OCI-LY3 (cell line): ENCODE data around the gene TUB.

Experiments used
- H2AFZ ChIP-seq: fragments of 200-600, 300-600 bp; shearing (Covaris generic); 2 replicates; pipeline ENCODE4 v1.6.0; 2014; ENCODE audit warnings: antibody characterized with exemption, low read depth, low read length
- H3K27ac ChIP-seq: fragments of 200-600, 300-600 bp; sonication (generic); 2 replicates; pipeline ENCODE4 v1.5.1; 2014; ENCODE audit warnings: mild to moderate bottlenecking, low read length, moderate library complexity, mixed read lengths
- H3K27me3 ChIP-seq: fragments of 200-600, 300-600 bp; sonication (generic); 2 replicates; pipeline ENCODE4 v1.6.1; 2014; ENCODE audit warnings: low read depth, low read length, mixed read lengths
- H3K36me3 ChIP-seq: fragments of 200-600, 300-600 bp; sonication (generic); replicated peaks from 2 replicates; pipeline ENCODE3; 2014; ENCODE audit warnings: low read depth, low read length, mixed read lengths
- H3K4me1 ChIP-seq: fragments of 300-600, 200-600 bp; sonication (generic); 2 replicates; pipeline ENCODE4 v1.6.1; 2014; ENCODE audit warnings: low read length, mixed read lengths
- H3K4me2 ChIP-seq: fragments of 200-600, 300-600 bp; sonication (generic); 2 replicates; pipeline ENCODE4 v1.6.1; 2014; ENCODE audit warnings: low read length, mixed read lengths
- H3K4me3 ChIP-seq: fragments of 300-600, 200-600 bp; sonication (generic); 2 replicates; pipeline ENCODE4 v1.5.1; 2014; ENCODE audit warnings: antibody characterized with exemption, mild to moderate bottlenecking, low read length, moderate library complexity
- H3K79me2 ChIP-seq: fragments of 300-600, 200-600 bp; shearing (Covaris generic); 2 replicates; pipeline ENCODE4 v1.6.1; 2014; ENCODE audit warnings: mild to moderate bottlenecking, low read length, mixed read lengths
- H3K9ac ChIP-seq: fragments of 300-600, 200-600 bp; shearing (Covaris generic); 2 replicates; pipeline ENCODE4 v1.6.0; 2014; ENCODE audit warnings: mild to moderate bottlenecking, low read length, moderate library complexity
- H3K9me3 ChIP-seq: fragments of 200-600, 300-600 bp; shearing (Covaris generic); 2 replicates; pipeline ENCODE4 v1.6.1; 2014; ENCODE audit warnings: low read length, mixed read lengths; ENCODE audit not compliant: insufficient read depth
- H4K20me1 ChIP-seq: fragments of 200-600, 300-600 bp; sonication (generic); 2 replicates; pipeline ENCODE4 v1.6.1; 2016; ENCODE audit warnings: low read length, mixed read lengths; ENCODE audit not compliant: insufficient read depth
- CTCF ChIP-seq: fragments of 200-600, 300-600 bp; sonication (generic); IDR thresholded peaks from 2 replicates; pipeline ENCODE4 v1.5.1; 2014; ENCODE audit warnings: antibody characterized with exemption, low read length, low read depth
- EZH2phosphoT487 ChIP-seq: fragments of 200-600 bp; shearing (Covaris generic); IDR thresholded peaks from 2 replicates; pipeline ENCODE4 v1.6.1; 2018; ENCODE audit warnings: antibody characterized with exemption, mixed run types, low read depth

Gene TUB

GRCh38 chr11:8108421-8108820, 27.4 kb downstream of the TUB start:
- Histone ChIP-seq H3K79me2 (no peaks in the 10 kb centered on the region), H2AFZ (no peak overlapping the region), H3K4me1 (no peaks in the 10 kb centered on the region), H3K36me3 (no peaks in the 10 kb centered on the region), H3K9me3 (no peaks in the 10 kb centered on the region), H4K20me1 (no peaks in the 10 kb centered on the region), H3K9ac (no peak overlapping the region), H3K27me3 (peaks cover 35% of the 10 kb centered on the region), H3K27ac (no peak overlapping the region), H3K4me2 (no peak overlapping the region), H3K4me3 (no peak overlapping the region)
- no peak for TF ChIP-seq EZH2phosphoT487

GRCh38 chr11:8109675-8110074, 28.7 kb downstream of the TUB start:
- H3K4me1 ChIP-seq: no peaks in the 10 kb centered on the region
- H3K4me3 ChIP-seq: no peak overlapping the region
- peaks cover 2% of the 10 kb centered on the region; the same call in 1 of the 2 replicates for H3K9me3 ChIP-seq
- H3K36me3 ChIP-seq: no peaks in the 10 kb centered on the region
- no peak overlapping the region for H3K4me2 ChIP-seq
- H3K9ac ChIP-seq: no peak overlapping the region
- no peak overlapping the region for H3K27ac ChIP-seq
- TF ChIP-seq EZH2phosphoT487 (no peak), CTCF (no peak)
- H3K27me3 ChIP-seq: peaks cover 31% of the 10 kb centered on the region
- no peaks in the 10 kb centered on the region for H4K20me1 ChIP-seq
- H2AFZ ChIP-seq: no peak overlapping the region
- no peaks in the 10 kb centered on the region for H3K79me2 ChIP-seq

GRCh38 chr11:8110396-8110795, 29.4 kb downstream of the TUB start:
- H3K9ac ChIP-seq: no peak overlapping the region
- H3K4me1 ChIP-seq: no peaks in the 10 kb centered on the region
- H3K36me3 ChIP-seq: no peaks in the 10 kb centered on the region
- H3K27me3 ChIP-seq: peaks cover 27% of the 10 kb centered on the region
- H3K79me2 ChIP-seq: no peaks in the 10 kb centered on the region
- H3K9me3 ChIP-seq: peaks cover 5% of the 10 kb centered on the region; the same call in 1 of the 2 replicates
- H4K20me1 ChIP-seq: no peaks in the 10 kb centered on the region
- TF ChIP-seq EZH2phosphoT487: no peak
- TF ChIP-seq CTCF: no peak
- no peak overlapping the region for H3K27ac ChIP-seq
- H3K4me3 ChIP-seq: no peak overlapping the region
- H3K4me2 ChIP-seq: no peak overlapping the region
- no peak overlapping the region for H2AFZ ChIP-seq

GRCh38 chr11:8111636-8112035, 30.6 kb downstream of the TUB start:
- Histone ChIP-seq H3K79me2 (no peaks in the 10 kb centered on the region), H4K20me1 (no peaks in the 10 kb centered on the region), H3K27ac (no peak overlapping the region), H3K4me1 (no peaks in the 10 kb centered on the region), H3K9me3 (peaks cover 5% of the 10 kb centered on the region; the same call in 1 of the 2 replicates), H3K9ac (no peak overlapping the region), H3K4me2 (no peak overlapping the region), H2AFZ (no peak overlapping the region), H3K4me3 (no peak overlapping the region), H3K27me3 (peaks cover 24% of the 10 kb centered on the region), H3K36me3 (no peaks in the 10 kb centered on the region)
- TF ChIP-seq CTCF (no peak), EZH2phosphoT487 (no peak)
